Uterine smooth muscle cell (primary cell): ENCODE results near the gene MAP3K13. TPM values are rescaled to one million over a fixed set of nuclear protein-coding genes. Genes with fewer than 3 reads are reported as not detected.

Experiments
- total RNA-seq: library from RNA; depleted of rRNA; stranded (reverse); fragments of >200 nt; gene quantifications from 2 replicates; pipeline ENCODE4 v1.2.3, GENCODE V29; 2014

The MAP3K13 gene, protein sequence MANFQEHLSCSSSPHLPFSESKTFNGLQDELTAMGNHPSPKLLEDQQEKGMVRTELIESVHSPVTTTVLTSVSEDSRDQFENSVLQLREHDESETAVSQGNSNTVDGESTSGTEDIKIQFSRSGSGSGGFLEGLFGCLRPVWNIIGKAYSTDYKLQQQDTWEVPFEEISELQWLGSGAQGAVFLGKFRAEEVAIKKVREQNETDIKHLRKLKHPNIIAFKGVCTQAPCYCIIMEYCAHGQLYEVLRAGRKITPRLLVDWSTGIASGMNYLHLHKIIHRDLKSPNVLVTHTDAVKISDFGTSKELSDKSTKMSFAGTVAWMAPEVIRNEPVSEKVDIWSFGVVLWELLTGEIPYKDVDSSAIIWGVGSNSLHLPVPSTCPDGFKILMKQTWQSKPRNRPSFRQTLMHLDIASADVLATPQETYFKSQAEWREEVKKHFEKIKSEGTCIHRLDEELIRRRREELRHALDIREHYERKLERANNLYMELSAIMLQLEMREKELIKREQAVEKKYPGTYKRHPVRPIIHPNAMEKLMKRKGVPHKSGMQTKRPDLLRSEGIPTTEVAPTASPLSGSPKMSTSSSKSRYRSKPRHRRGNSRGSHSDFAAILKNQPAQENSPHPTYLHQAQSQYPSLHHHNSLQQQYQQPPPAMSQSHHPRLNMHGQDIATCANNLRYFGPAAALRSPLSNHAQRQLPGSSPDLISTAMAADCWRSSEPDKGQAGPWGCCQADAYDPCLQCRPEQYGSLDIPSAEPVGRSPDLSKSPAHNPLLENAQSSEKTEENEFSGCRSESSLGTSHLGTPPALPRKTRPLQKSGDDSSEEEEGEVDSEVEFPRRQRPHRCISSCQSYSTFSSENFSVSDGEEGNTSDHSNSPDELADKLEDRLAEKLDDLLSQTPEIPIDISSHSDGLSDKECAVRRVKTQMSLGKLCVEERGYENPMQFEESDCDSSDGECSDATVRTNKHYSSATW
- 15.2 and 18.4 TPM in 2 replicates for total RNA-seq

GRCh38 chr3:185362850-185363661 lies at the start of gene MAP3K13:
Gene MAP3K13 (plus strand): TSS chr3:185363136. CDS start chr3:185428582, 65,446 bp downstream.

GRCh38 chr3:185498503-185499396 lies 135.8 kb downstream of the MAP3K13 start, which contains the start of gene TMEM41A:
Gene TMEM41A (minus strand): TSS chr3:185499035. CDS start chr3:185498961, 74 bp downstream.

Other genes starting within 250 kb of the MAP3K13 start
- gene C3orf70, start 210.1 kb upstream of the MAP3K13 start, total RNA-seq = 0.75 and 1.4 TPM in 2 replicates
- gene EHHADH, start 109.1 kb upstream of the MAP3K13 start, total RNA-seq = 5.4 and 5.6 TPM in 2 replicates
- gene TMEM41A, start 135.9 kb downstream of the MAP3K13 start, total RNA-seq = 9.7 and 10.1 TPM in 2 replicates
- gene LIPH, start 189.5 kb downstream of the MAP3K13 start, total RNA-seq = under 0.01 TPM in 1 of 2 replicates, not detected in the other
- gene SENP2, start 223.2 kb downstream of the MAP3K13 start, total RNA-seq = 40.6 and 43.4 TPM in 2 replicates